SU-DHL-6 (cell line): ENCODE measurements around the gene PTPRK.

Experiments
- H2AFZ ChIP-seq: fragments of 200-600 bp; sonication (generic); 2 replicates; pipeline ENCODE4 v1.6.1; 2014; ENCODE audit warnings: low read depth, mild to moderate bottlenecking, moderate library complexity, mixed read lengths, antibody characterized with exemption, low read length; ENCODE audit not compliant: severe bottlenecking
- H3F3A ChIP-seq: fragments of 200-600 bp; shearing (Covaris generic); 2 replicates; pipeline ENCODE4 v1.6.0; 2016; ENCODE audit warnings: antibody characterized with exemption, mild to moderate bottlenecking; ENCODE audit not compliant: insufficient read depth
- H3K27ac ChIP-seq: fragments of 200-600 bp; sonication (generic); 2 replicates; pipeline ENCODE4 v1.5.1; 2016; ENCODE audit warnings: low read depth, mild to moderate bottlenecking, low read length, moderate library complexity, mixed read lengths
- H3K27me3 ChIP-seq: fragments of 200-600 bp; sonication (generic), shearing (Covaris generic); 2 replicates; pipeline ENCODE4 v1.6.0; 2014; ENCODE audit warnings: mild to moderate bottlenecking, low read length
- H3K36me3 ChIP-seq: fragments of 200-600 bp; sonication (generic); 2 replicates; pipeline ENCODE4 v1.6.1; 2014; ENCODE audit warnings: mild to moderate bottlenecking, low read length, mixed read lengths
- H3K4me2 ChIP-seq: fragments of 300-600, 200-600 bp; shearing (Covaris generic), sonication (generic); 2 replicates; pipeline ENCODE4 v1.6.0; 2014; ENCODE audit warnings: low read length, low read depth, mild to moderate bottlenecking; ENCODE audit not compliant: poor library complexity, severe bottlenecking
- H3K4me3 ChIP-seq: fragments of 200-600 bp; sonication (generic); 2 replicates; pipeline ENCODE4 v1.5.1; 2014; ENCODE audit warnings: antibody characterized with exemption, low read length, mild to moderate bottlenecking, mixed read lengths; ENCODE audit not compliant: insufficient read depth, poor library complexity, severe bottlenecking
- H3K79me2 ChIP-seq: fragments of 200-600 bp; sonication (generic); 2 replicates; pipeline ENCODE4 v1.6.1; 2014; ENCODE audit warnings: mild to moderate bottlenecking, low read length, moderate library complexity; ENCODE audit not compliant: insufficient read depth
- H3K9ac ChIP-seq: fragments of 200-600 bp; sonication (generic); 2 replicates; pipeline ENCODE4 v1.7.0; 2014; ENCODE audit warnings: mild to moderate bottlenecking, low read length
- H3K9me2 ChIP-seq: fragments of 200-600 bp; sonication (generic); replicated peaks from 2 replicates; pipeline ENCODE4 v1.6.1; 2014; ENCODE audit warnings: low read length; ENCODE audit not compliant: insufficient read depth
- H3K9me3 ChIP-seq: fragments of 200-600 bp; sonication (generic); 2 replicates; pipeline ENCODE4 v1.6.1; 2014; ENCODE audit warnings: low read length, mixed read lengths; ENCODE audit not compliant: insufficient read depth
- H4K20me1 ChIP-seq: fragments of 200-600 bp; sonication (generic); 2 replicates; pipeline ENCODE4 v1.6.1; 2014; ENCODE audit warnings: low read depth, mild to moderate bottlenecking, antibody characterized with exemption, low read length, moderate library complexity, mixed read lengths
- CTCF ChIP-seq: fragments of 200-600 bp; sonication (generic); IDR thresholded peaks from one replicate; pipeline ENCODE4 v1.5.1; 2017; ENCODE audit warnings: antibody characterized with exemption, mild to moderate bottlenecking, low read length, moderate library complexity; ENCODE audit not compliant: insufficient read depth, poor library complexity, severe bottlenecking
- EZH2phosphoT487 ChIP-seq: fragments of 200-600 bp; sonication (generic), shearing (Covaris generic); conservative IDR thresholded peaks from 2 replicates; pipeline ENCODE4 v1.6.1; 2018; ENCODE audit warnings: mild to moderate bottlenecking, antibody characterized with exemption, low read length, moderate library complexity, mixed read lengths

The PTPRK gene

GRCh38 chr6:128465368-128466343 lies 54.7 kb downstream of the PTPRK start:
- H3K27me3 ChIP-seq, result no peaks in the 10 kb centered on the region
- no peaks in the 10 kb centered on the region for H3K9me2 ChIP-seq
- H3K79me2 ChIP-seq, result no peaks in the 10 kb centered on the region
- no peak overlapping the region for H2AFZ ChIP-seq
- H3F3A ChIP-seq, result no peaks in the 10 kb centered on the region
- H3K4me3 ChIP-seq, result no peak overlapping the region
- no peaks in the 10 kb centered on the region for H3K36me3 ChIP-seq
- no peak overlapping the region for H3K4me2 ChIP-seq
- no peaks in the 10 kb centered on the region for H4K20me1 ChIP-seq
- no peaks in the 10 kb centered on the region for H3K9me3 ChIP-seq
- TF ChIP-seq EZH2phosphoT487, result no peak
- TF ChIP-seq CTCF, result no peak
- H3K27ac ChIP-seq, result no peak overlapping the region
- H3K9ac ChIP-seq, result no peak overlapping the region

GRCh38 chr6:128464790-128465189 lies 55.6 kb downstream of the PTPRK start:
- no peaks in the 10 kb centered on the region for H3K79me2 ChIP-seq
- H3K27ac ChIP-seq, result no peak overlapping the region
- H3F3A ChIP-seq, result no peaks in the 10 kb centered on the region
- H3K36me3 ChIP-seq, result no peaks in the 10 kb centered on the region
- H4K20me1 ChIP-seq, result no peaks in the 10 kb centered on the region
- no peaks in the 10 kb centered on the region for H3K9me2 ChIP-seq
- H3K27me3 ChIP-seq, result no peaks in the 10 kb centered on the region
- no peak overlapping the region for H3K9ac ChIP-seq
- H3K4me3 ChIP-seq, result no peak overlapping the region
- no peak for TF ChIP-seq CTCF
- no peak for TF ChIP-seq EZH2phosphoT487
- no peak overlapping the region for H3K4me2 ChIP-seq
- H3K9me3 ChIP-seq, result no peaks in the 10 kb centered on the region
- no peak overlapping the region for H2AFZ ChIP-seq

GRCh38 chr6:128463942-128464341 lies 56.5 kb downstream of the PTPRK start:
- no peaks in the 10 kb centered on the region for H3K36me3 ChIP-seq
- H3K9ac ChIP-seq, result no peak overlapping the region
- no peak overlapping the region for H3K4me3 ChIP-seq
- no peaks in the 10 kb centered on the region for H4K20me1 ChIP-seq
- no peaks in the 10 kb centered on the region for H3K79me2 ChIP-seq
- H3K9me3 ChIP-seq, result no peaks in the 10 kb centered on the region
- H3K27me3 ChIP-seq, result no peaks in the 10 kb centered on the region
- H2AFZ ChIP-seq, result no peak overlapping the region
- H3K27ac ChIP-seq, result no peak overlapping the region
- TF ChIP-seq CTCF (no peak), EZH2phosphoT487 (no peak)
- no peaks in the 10 kb centered on the region for H3K9me2 ChIP-seq
- H3F3A ChIP-seq, result no peaks in the 10 kb centered on the region
- H3K4me2 ChIP-seq, result no peak overlapping the region
